Stimulated activated CD4-positive, alpha-beta T cell treated with anti-CD3 and anti-CD28 coated beads, Interleukin-2, amount 100 ng/mL, for 48 hours (primary cell): ENCODE results near the gene MCF2L.
A peak's percentile ranks its signal among the peaks of the same experiment; 100 is the strongest.

Experiments used
- DNase-seq, 2 donors: peaks; one replicate each; pipeline ENCODE4 v3.0.0-alpha.2; 2020

The MCF2L gene

GRCh38 chr13:112943309-112944125, 25.5 kb upstream of the MCF2L start:
- peak; percentile 13 to 24 for DNase-seq

GRCh38 chr13:112947796-112948195, 21.2 kb upstream of the MCF2L start:
- DNase-seq = no peak

- no peak for DNase-seq
These were observed 17.2 kb upstream of the MCF2L start for GRCh38 chr13:112951674-112952371.

GRCh38 chr13:112952759-112953551, 16.1 kb upstream of the MCF2L start:
- no peak for DNase-seq

- DNase-seq = no peak
These were observed 15.2 kb upstream of the MCF2L start for GRCh38 chr13:112953591-112954487.

GRCh38 chr13:112954488-112955270, 14.3 kb upstream of the MCF2L start:
- DNase-seq = no peak

- DNase-seq = no peak
These were observed 13.6 kb upstream of the MCF2L start for GRCh38 chr13:112955271-112955937.

- no peak for DNase-seq
These were observed 13.1 kb upstream of the MCF2L start for GRCh38 chr13:112955956-112956355.

GRCh38 chr13:112956571-112957294, 12.3 kb upstream of the MCF2L start:
- no peak for DNase-seq

- DNase-seq = no peak
These were observed 11.7 kb upstream of the MCF2L start for GRCh38 chr13:112957295-112957677.

- no peak for DNase-seq
These were observed 10.7 kb upstream of the MCF2L start for GRCh38 chr13:112958127-112958989.

- DNase-seq = no peak
These were observed 9.8 kb upstream of the MCF2L start for GRCh38 chr13:112959206-112959605.

- DNase-seq = no peak
These were observed 9.1 kb upstream of the MCF2L start for GRCh38 chr13:112959701-112960542.

- DNase-seq = no peak
These were observed 8.3 kb upstream of the MCF2L start for GRCh38 chr13:112960706-112961105.

GRCh38 chr13:112961457-112962369, 7.3 kb upstream of the MCF2L start:
- no peak for DNase-seq

GRCh38 chr13:112962396-112962795, 6.6 kb upstream of the MCF2L start:
- no peak for DNase-seq
